Renal cortical epithelial cell (primary cell): Measurements from ENCODE around the gene FAM118A. TPM values are rescaled to one million over a fixed set of nuclear protein-coding genes. Genes with fewer than 3 reads are reported as not detected.
"Not testable (repeated sequence)": the region's sequence is repeated elsewhere in the genome, so short reads cannot be mapped to it uniquely, and the experiment has no call there.

Source experiments
- DNase-seq: peaks from one replicate; pipeline ENCODE4 v3.0.0-alpha.2; 2011; ENCODE audit warnings: low read depth
- total RNA-seq: library from RNA; depleted of rRNA; stranded (reverse); fragments of >200 nt; gene quantifications from 2 replicates; pipeline ENCODE4 v1.2.3, GENCODE V29; 2014

FAM118A gene
- total RNA-seq, 1 donor from 2014 or later, result 12.7 TPM

DNA sequence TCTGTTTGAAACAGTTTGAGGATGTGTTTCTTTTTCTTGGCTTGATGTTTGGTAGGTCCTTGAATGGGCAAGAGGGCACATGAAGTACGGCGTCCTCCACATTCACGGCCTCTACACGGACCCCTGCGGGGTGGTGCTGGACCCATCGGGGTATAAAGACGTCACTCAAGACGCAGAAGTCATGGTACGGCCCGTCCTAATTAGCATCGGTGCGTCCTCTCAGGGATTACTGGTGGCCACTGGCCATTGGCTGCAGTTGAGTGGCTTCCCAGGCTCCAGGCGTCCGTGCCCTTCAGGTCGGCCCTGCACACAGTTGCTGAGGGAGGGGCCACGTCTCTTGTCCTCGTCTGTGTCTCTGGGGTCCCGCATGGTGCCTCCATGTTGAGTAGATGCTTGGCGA is 20.8 kb downstream of the FAM118A start:
- DNase-seq, result no peak

DNA sequence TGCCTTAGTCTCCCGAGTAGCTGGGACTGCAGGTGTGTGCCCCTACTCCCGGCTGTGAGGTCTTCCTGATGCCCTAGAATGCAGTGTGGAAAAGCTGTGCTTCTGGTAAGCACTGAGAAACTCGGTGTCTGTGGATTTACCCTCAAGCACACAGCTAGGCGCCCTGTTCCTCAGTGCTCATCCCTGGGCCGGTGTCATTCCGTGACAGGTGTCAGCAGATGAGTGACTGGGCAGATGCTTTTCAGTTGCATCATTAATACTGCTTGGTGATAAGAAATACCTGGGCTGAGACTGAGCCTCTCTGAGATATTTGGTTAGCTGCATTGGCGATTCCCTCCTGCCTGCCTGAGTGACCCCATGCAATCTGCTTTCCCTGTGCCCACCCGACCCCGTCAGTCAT is 21.8 kb downstream of the FAM118A start:
- DNase-seq, result no peak

DNA sequence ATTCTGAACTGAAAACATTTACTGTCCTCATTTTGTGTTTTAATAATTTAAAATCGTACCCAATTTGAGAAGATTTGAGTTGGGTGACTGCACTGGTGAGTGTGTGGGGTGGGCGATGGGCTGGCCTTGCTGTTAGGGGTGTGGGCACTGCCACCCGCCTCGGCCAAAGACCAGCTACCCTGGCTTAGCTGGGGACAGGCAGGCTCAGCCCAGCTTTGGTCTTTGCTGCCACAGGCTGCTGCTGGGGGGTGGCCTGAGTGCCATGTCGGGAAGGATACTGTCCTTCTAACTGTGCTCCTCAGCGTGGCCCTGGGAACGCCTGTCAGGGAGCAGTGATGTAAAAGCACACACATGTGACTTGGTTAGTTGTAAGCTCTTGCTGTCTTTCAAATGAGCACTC is 22.3 kb downstream of the FAM118A start:
- no peak for DNase-seq

DNA sequence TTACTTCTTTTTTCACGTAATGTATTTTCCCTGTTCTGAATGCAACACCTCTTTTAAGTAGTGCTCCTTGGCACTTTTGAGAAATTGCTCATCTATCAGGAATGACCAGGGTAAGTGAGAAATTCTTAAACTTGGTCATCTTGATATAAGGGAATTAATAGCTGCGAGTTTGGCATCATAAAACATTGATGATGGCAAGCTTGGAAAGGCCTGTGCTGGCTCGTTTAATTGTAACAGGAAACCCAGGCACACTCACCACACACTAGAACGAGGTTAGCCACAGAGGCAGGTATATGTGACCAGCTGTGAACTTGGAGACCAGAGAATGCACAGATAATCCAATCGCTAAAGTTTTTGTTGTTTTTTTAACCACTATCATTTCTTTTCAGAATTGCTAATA is 24.3 kb downstream of the FAM118A start:
- DNase-seq, result no peak

DNA sequence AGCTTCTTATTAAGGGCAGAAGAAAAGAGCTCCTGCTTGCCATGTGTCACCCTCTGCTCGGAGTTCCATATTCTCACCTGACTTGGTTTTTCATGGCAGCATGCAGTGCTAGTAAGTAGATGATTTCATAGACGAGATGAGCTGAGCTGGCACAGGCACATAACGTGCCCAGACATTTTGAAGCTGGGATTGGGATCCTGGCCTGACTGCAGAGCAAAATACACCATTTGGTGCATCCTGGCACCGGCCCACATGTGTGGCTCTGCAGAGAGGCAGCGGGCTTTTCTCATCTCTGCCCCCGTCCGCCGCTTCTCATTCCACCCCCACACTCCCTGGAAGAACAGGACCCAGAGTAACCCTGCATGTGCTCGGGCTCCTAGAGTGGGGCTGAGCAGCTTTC is 24.8 kb downstream of the FAM118A start:
- DNase-seq, result no peak

DNA sequence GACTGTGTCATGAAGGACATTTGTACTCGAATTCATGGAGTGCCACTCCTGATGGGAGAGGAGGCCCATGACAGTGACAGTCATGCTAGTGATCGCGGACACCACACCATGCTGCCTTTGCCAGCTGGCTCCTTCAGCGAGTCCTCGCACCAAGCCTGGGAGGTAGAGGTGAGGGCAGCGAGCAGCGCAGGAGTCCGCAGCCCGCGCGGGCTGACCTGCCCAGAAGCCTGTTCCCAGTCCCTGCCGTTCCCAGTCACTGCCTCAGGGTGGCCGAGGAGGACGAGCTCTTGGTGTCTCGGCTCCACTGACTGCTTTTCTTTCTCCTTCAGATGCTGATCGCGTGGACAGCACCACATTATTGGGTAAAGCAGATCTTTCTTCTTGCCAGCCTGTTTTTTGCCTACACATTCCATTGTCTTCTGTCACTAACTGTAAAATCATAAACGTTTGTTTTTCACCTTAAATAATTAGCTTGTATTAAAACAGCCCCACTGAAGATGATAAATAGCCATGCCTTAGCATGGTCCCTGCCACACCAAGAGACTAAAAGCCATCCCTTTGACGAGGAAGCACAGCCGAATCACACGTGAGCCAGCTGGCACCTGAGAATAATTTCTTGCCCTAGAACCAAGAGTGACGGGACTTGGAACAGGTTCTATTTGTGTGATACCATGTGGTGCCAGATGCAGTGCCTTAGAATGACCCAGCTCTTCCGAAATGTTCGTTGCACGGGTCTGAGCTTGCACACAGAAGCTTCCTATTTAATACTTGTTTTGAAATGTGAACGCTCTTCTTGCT is 25.5 kb downstream of the FAM118A start:
- no peak for DNase-seq

DNA sequence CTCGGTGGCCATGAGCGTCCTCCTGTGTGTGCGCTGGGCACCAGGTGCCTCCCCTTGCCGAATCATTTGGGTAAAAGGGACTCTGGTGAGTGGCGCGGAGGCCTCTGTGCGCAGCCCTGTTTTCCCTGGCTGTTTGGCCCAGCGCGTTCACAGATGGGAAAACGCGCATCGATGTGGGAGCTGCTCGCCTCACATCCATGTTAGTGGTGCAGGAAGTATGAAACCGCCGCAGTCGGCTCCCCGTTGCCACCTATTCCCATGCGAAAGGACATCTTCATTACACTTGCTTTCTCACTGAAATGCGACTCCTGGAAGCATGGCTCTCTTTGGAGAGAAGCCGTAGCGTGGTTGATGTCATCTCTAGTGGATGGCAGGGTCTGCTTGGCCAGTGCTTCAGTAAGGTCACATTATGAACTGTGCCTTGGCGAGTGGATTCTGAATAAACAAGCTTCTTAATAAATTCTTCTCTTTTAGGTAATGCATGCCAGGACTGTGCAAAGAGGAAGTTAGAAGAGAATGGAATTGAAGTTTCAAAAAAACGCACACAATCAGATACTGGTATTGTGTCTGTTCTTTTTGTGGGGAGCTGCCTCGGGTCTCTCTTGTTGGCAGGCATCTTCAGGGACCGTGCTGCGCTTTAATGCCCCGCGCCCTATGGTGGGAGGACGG is 26.3 kb downstream of the FAM118A start:
- DNase-seq, result no peak

DNA sequence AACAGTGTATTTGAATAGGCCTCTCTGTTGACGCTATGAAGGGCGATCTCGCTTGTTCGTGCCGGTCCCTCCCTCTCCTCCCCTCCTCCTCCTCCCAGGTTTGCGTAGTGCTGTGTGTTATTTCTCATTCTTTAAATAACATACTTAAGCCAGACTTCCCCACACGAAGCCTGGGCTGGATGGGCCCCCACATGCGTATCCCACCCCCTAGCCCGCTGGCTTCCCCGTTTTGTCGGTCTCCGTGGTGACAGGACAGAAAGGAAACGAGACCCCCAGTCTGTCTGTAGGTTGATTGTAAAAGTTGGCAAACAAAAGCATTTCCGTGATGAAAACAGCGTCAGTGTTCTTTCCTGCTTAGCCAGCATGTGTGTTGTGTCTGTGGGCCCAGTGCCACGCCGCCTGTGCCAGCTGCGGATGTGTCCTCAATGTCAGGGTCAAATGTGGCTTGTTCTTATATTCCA is 27.3 kb downstream of the FAM118A start:
- no peak for DNase-seq

DNA sequence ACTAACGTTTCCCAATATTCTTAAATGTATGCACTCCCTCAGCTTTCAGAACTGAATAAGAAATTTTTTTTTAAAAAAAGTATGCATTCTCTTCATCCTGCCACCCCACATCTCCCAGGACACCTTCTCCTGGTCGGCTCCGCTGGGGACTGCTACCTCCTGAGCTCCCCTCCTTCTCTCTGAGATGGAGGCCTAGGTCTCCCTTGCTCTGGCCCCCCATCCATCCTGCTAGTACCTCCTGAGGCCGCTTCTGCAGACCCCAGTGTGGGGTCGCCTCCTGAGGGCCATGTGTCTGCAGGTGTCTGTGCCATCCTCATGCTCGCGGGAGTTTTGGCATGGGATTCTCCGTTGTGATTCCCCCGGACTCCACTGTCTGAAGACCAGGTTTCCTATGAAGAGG is 27.8 kb downstream of the FAM118A start:
- no peak for DNase-seq

DNA sequence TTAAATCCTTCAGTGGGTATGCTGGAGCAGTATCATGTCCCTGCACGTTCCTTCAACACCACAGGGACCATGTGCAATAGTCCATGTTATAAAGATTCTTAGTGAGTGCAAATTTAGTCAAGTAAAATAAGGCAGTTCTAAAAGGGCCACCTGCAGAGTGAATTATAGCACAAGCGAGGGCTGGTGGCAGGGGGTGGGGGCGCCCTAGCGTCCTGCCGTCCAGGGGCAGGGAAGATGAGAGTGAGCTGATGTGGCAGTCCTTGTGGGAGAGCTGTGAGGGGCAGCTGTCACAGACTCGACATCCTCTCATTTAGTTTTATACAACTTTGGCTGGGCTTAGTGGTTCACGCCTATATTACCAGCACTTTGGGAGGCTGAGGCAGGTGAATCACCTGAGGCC is 29.1 kb downstream of the FAM118A start:
- DNase-seq, result no peak

DNA sequence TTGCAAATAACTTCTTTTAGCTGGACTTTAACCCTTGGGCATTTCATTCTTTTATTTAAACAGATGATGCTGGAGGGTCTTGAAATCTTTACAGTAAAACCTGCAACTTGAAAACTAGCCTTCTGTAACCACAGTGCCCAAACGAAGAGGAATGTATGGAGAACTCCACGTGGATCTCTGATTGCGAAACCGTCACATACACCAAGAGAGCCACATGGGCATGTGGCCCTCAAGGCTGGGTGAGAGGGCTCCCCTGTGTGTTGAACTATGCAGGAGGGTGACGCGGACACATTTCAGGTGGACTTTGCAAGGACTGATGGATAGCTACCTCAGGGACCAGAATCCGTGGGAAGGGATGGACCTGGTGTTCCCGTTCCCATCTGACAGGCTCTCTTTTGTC is 30.6 kb downstream of the FAM118A start:
- no peak for DNase-seq

DNA sequence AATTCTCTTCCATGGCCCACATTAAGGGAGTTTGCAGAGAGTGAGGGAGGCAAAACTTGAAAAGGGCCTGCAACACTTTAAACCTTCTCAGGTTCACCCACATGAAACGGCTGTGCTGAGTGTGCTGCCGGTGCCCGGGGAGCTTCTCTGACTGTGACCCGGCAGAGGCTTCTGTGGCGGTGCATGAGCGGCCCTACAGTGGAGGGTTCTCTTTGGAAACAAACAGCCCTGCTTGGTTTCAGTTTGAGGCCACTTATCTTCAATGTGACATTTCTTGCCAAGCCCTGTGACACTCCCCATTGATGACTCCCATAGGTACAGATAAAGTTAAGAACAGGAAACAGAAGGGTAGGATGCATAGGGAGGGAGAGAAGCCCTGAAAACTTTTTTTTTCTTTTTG is 31.8 kb downstream of the FAM118A start:
- no peak for DNase-seq

DNA sequence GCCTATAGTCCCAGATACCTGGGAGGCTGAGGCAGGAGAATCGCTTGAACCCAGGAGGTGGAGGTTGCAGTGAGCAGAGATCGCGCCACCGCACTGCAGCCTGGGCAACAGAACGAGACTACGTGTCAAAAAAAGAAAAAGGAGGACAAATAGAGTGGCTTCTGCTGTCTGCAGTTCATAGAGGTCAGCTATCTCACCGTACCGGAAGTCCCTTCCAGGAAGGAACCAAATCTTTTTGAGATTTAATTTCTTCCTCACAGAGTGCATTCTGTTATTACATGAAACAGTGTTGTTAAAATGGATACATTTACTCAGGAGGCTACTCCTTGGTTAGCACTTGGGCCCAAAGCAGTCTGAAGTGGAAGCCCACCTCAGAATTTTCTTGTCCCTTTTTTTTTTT is 33.4 kb downstream of the FAM118A start:
- DNase-seq, result no peak

DNA sequence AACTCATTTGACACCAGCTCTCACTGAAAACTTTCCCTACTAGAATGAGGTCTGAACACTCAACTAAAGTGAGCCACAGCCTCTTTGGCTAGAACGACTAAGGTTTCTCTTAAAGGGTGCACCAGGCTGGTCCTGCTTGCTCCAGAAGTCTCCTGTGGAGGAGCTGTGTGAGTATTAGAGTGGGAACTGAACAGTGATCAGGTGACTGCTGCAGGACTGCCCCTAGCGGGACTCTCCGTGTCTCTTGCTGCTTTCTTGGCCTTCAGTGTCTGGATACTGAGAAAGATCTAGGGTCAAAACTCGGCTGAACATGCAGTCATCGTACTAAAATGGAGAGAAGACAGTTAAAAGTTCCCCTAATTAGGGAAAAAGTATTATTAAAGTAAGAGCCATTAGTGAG is 34.6 kb downstream of the FAM118A start:
- DNase-seq, result peak; percentile 27

DNA sequence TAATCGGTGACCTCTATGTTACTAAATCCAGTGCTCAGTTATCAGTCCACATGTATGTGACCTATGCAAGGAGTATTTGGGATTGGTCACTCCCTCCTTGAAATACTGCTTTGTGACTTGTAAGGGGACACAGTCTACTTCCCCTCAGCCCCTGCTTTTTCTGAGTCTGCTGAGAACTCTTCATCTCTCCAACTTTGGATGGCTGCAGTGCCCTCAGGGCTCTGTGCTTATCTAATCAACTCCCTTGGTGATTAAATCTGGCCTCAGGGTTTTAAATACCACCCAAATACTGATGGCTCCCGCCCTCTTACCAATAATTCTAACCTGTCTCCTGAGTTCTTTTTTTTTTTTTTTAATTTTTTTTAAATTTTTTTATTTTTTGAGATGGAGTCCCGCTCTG is 40.2 kb downstream of the FAM118A start:
- no peak for DNase-seq

DNA sequence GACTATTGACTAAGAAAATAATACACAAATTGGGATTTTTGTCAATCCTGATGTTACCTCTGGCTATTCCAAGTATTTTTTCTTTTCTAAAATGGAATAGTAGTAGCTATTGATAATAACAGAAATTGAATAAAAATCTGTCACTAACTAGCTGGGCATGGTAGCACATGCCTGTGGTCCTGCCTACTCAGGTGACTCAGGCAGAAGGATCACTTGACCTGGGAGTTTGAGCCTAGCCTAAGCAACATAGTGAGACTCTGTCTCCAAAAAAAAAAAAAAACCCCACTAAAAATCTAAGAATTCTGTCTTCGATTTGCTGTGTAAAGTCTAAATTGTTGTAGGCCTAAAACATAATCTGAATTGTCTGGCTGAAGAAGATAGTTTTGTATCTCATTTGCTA is 42.2 kb downstream of the FAM118A start:
- DNase-seq, result no peak

DNA sequence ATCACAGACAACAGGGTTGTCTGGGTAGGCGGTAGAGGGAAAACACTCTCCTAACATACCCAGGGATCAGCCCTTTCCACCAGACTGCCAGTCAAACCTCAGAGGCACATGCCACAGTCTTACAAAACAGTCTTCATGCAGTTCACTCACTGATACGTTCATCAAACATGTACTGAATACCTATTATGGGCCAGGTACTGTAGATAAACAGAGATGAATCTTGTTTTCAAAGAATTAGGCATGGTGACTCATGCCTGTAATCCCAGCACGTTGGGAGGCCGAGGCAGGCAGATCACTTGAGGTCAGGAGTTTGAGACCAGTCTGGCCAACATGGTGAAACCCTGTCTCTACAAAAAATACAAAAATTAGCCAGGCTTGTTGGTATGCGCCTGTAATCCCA is 43.0 kb downstream of the FAM118A start:
- DNase-seq, result peak; percentile 3

DNA sequence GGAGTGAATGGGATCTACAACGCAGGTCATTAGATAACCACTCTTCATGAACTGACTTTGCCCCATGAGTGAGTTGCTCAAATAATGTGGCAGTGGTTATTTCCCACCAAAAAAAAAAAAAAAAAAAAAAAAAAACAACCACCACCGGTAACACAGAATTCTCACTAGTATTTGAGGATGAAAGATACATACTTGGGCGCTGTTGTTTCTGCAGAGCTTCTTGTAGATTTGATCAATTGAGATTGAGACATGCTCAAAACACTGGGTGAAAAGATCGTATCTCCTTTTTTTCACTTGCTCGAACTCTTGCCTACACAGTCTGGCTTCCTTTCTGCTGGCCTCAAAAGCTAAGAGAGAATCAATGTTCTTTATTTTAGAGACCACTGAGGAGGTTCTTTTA is 44.1 kb downstream of the FAM118A start:
- DNase-seq, result no peak

DNA sequence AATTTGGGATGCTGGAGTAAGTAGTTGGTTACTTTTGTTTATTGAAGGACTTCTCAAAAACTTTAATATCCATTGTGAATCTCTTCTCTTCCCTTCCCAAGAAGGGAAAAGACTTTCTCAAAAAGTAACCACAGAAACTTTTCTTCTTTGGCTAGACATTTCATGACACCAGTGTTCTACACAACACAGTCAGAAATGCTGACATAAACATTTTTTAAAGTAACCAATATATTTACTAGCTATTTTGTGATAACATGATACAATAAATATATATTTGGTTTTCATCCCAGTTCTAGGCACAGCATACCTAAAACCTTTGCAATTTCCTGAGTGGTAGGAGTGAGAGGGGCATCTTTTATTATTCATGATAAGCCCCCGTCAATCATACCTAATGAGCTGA is 47.8 kb downstream of the FAM118A start:
- no peak for DNase-seq

DNA sequence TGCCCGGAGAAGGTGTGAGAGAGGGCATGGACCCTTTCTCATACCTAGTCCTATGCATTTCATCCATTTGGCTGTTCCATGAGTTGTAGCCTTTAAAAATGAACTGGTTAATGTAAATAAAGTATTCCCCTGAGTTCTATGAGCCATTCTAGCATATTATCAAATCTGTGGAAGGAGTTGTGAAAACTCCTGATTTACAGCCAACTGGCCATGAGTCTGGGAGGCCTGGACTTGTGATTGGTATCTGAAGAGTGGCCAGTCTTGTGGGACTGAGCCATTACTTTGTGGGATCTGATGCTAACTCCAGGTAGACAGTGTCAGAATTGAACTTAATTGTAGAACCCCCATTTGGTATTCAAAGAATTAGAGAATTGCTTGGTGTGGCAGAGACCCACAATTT is 48.4 kb downstream of the FAM118A start:
- DNase-seq, result no peak

DNA sequence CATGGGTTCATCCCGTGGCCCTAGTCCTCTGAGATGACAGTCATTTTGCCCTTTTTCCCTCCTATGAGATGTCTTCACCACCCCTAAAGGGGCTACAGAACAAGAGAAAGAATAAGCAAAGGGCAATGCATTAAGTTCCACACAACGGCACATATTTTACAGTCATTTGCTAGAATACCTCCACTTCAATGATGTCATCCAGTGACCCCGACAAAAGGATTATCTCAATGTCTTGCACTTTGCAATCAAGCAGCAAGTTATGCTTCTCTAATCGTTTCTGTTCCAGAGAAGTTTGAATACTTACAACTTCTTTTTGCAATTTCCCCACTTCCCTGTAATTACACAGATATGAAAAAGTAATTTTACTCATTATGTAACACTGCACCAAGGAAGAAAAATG is 49.9 kb downstream of the FAM118A start:
- DNase-seq, result no peak

DNA sequence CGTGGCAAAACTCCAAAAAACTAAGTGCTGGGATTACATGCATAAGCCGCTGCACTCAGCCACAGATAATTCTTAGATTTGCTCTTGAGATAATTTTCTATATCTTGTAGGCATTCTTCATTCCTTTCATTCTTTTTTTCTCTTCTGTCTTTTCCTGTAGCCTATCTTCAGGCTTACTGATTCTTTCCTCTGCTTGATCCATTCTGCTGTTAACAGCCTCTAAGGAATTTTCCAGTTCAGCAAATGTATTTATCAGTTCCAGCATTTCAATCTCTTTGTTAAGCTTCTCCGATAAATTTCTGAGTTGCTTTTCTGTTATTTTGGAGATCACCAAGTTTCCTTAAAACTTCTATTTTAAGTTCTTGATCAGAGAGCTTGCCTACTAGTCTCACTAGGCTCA is 57.0 kb downstream of the FAM118A start:
- DNase-seq, result no peak

DNA sequence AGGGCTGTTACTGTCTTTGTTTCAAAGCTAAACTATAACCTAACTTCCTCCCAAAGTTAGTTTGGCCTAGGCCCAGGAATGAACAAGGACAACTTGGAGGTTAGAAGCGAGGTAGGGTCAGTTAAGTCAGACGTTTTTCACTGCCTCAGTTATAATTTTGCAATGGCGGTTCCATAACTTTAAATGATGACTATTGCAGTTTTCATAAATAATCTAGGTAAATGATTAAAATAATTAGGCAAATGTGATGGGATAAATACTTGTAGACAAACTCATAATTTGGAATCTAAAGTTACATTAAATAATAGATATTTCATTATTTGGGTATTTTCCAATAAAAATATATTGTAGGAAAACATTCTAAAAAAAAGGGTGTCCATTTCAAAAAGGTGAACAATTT is 63.9 kb downstream of the FAM118A start:
- not testable (repeated sequence) for DNase-seq

DNA sequence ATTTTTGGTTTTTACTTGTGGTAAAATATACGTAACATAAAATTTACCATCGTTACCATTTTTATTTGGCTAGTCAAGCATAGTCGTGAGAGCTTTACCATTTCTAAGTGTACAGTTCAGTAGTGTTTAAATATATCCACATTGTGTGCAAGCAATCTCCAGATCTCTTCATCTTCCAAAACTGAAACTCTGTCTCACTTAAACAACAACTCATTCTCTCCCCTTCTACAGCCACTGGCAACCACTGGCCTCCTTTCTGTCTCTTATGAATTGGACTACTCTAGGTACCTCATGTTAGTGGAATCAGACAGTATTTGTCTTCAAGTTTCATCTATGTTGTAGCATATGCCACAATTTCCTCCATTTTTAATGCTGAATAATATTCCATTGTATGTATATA is 66.3 kb downstream of the FAM118A start:
- DNase-seq, result no peak
